NT2/D1 (cell line): ENCODE results near the gene CYP2A13.

Experiments
- DNase-seq: peaks from one replicate; pipeline ENCODE4 v3.0.0-alpha.2; 2011; ENCODE audit warnings: low read depth, low spot score
- H3K27me3 ChIP-seq: 2 replicates; pipeline ENCODE4 v1.6.0; 2011; ENCODE audit warnings: mild to moderate bottlenecking; ENCODE audit not compliant: insufficient read length, insufficient read depth
- H3K36me3 ChIP-seq: 2 replicates; pipeline ENCODE4 v1.6.1; 2011; ENCODE audit warnings: mild to moderate bottlenecking, low read length, mixed read lengths; ENCODE audit not compliant: insufficient read depth, insufficient read length
- H3K4me1 ChIP-seq: 2 replicates; pipeline ENCODE4 v1.5.1; 2011; ENCODE audit not compliant: insufficient read depth, insufficient read length
- H3K4me3 ChIP-seq: 2 replicates; pipeline ENCODE4 v1.5.1; 2011; ENCODE audit warnings: low read depth; ENCODE audit not compliant: insufficient read length
- H3K9ac ChIP-seq: 2 replicates; pipeline ENCODE4 v1.6.0; 2011; ENCODE audit warnings: low read depth; ENCODE audit not compliant: insufficient read length
- H3K9me3 ChIP-seq: 2 replicates; pipeline ENCODE4 v1.5.1; 2011; ENCODE audit warnings: mild to moderate bottlenecking, low read length; ENCODE audit not compliant: insufficient read depth
- SUZ12 ChIP-seq: IDR thresholded peaks from 2 replicates; pipeline ENCODE4 v1.6.1; 2011; ENCODE audit not compliant: insufficient read length, insufficient read depth; ENCODE audit errors: extremely low read depth
- YY1 ChIP-seq: IDR thresholded peaks from 2 replicates; pipeline ENCODE4 v1.6.1; 2011; ENCODE audit not compliant: insufficient read length, insufficient read depth
- ZNF274 ChIP-seq: IDR thresholded peaks from 2 replicates; pipeline ENCODE4 v1.6.1; 2011; ENCODE audit warnings: mild to moderate bottlenecking, low read depth, low read length

Gene CYP2A13

GRCh38 chr19:41136636-41137455 is 48.6 kb downstream of the CYP2A13 start:
- Histone ChIP-seq H3K4me3 (no peak overlapping the region), H3K4me1 (no peaks in the 10 kb centered on the region), H3K36me3 (no peaks in the 10 kb centered on the region), H3K9me3 (no peaks in the 10 kb centered on the region), H3K27me3 (no peaks in the 10 kb centered on the region), H3K9ac (no peak overlapping the region)
- no peak for DNase-seq
- no peak for TF ChIP-seq ZNF274
- TF ChIP-seq SUZ12 = no peak
- TF ChIP-seq YY1 = no peak

- H3K9me3 ChIP-seq = no peaks in the 10 kb centered on the region
- no peaks in the 10 kb centered on the region for H3K27me3 ChIP-seq
- peak; percentile 66 for DNase-seq
- no peaks in the 10 kb centered on the region for H3K36me3 ChIP-seq
- H3K4me3 ChIP-seq = no peak overlapping the region
- H3K4me1 ChIP-seq = no peaks in the 10 kb centered on the region
- TF ChIP-seq ZNF274 = no peak
- no peak for TF ChIP-seq SUZ12
- no peak for TF ChIP-seq YY1
- no peak overlapping the region for H3K9ac ChIP-seq
Measured at GRCh38 chr19:41144403-41144802, 56.2 kb downstream of the CYP2A13 start.
